Superior temporal gyrus (tissue), 1 donor: Measurements from ENCODE around the gene EXO5.
"Not testable (repeated sequence)": the region's sequence is repeated elsewhere in the genome, so short reads cannot be mapped to it uniquely, and the experiment has no call there.

Experiments
- DNase-seq: peaks from one replicate; pipeline ENCODE4 v3.0.0-alpha.2; 2016; ENCODE audit errors: extremely low spot score

The EXO5 gene

DNA sequence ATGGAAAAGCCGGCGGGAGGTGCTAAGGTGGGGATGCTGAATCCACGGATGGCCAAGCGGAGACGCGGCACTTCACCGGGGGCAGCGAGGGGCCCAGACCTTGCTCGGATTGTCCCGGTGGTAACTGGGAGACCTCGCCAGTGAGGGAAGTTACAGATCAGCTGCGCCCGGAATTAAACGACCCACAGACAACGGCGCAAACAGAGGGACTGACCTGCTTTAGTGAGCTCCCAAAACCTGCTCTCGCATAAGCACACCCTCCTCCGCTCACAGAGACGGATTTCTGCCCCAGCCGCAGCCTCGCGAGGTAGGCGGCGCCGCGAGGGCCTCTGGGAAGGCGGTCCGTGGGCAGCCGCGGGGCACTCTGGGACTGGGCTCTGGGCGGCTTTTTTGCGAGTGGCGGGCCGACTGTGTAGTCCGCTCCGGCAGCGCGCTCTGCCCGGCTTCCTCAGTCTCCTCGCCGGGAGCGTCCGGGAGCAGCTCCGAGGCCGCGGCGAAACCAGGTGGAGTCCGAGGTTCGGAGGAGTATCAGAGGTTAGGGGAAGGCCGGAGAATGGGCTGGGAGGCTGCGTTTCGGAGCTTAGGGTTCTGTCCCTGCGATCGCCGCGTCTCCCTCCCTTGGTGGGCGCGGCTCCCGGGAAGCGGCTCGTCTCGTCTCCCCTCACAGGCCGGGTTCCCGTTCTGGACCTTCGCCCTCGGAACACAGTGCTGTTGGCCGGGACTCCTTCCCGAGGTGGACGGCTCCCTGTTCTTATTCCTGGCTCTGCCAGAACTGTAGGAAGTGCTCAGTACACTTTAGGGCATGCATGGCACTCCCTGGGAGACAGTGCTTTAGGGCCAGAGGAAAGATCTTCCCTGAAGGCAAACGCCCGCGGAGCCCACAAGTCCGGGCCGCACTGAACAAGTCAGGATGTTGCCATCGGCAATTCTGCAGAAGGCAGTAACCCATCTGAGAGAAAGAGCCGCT, at the start of gene EXO5:
TSS of gene EXO5 (plus strand) at position 393 of the 967 bp plus-strand sequence. CDS start 5,778 bp downstream, outside the sequence.
- DNase-seq: peak; percentile 73

GRCh38 chr1:40462956-40463590, 45.5 kb upstream of the EXO5 start:
- DNase-seq: no peak

DNA sequence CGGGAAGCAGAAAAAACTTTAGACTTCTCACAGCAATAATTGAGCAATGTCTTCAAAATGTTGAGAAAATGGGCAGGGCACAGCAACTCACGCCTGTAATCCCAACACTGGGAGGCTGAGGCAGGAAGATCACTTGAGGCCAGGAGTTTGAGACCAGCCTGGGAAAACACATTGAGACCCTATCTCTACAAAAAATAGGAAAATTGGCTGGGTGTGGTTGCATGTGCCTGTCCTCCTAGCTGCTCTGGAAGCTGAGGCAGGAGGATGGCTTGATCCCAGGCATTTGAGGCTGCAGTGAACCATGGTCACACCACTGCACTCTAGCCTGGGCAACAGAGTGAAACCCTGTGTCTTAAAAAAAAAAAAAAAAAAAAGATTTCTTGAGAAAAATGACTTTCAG, 39.2 kb upstream of the EXO5 start:
- no peak for DNase-seq

GRCh38 chr1:40475268-40475667, 33.3 kb upstream of the EXO5 start:
- DNase-seq: no peak

GRCh38 chr1:40476924-40477677, 31.5 kb upstream of the EXO5 start, which contains the start of gene ZFP69:
ZFP69 (plus strand) TSS chr1:40477290; CDS start chr1:40479362, 2,072 bp downstream.
- DNase-seq: peak; percentile 21

- DNase-seq: peak; percentile 17
Observed at GRCh38 chr1:40477678-40478053, 30.9 kb upstream of the EXO5 start.

DNA sequence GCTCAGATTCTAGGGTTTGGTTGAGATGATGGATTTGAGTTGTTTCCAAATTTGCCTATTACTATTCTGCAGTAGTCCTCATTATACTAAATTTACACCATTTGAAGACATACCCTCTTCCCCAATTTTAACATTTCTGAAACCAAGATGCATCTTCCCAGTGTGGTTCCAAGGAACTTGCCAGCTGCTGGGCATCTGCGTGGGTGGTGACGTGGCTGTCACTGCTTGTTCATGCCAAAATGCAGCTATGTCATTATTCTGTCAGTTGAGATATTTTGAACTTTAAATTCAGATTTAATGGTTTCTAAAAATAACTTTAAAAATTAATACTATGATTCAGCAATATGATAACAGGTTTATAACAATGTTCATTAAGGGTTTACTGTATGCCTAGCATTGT, 30.3 kb upstream of the EXO5 start:
- peak; percentile 10 for DNase-seq

- DNase-seq: no peak
Observed at GRCh38 chr1:40479156-40479555, 29.4 kb upstream of the EXO5 start.

DNA sequence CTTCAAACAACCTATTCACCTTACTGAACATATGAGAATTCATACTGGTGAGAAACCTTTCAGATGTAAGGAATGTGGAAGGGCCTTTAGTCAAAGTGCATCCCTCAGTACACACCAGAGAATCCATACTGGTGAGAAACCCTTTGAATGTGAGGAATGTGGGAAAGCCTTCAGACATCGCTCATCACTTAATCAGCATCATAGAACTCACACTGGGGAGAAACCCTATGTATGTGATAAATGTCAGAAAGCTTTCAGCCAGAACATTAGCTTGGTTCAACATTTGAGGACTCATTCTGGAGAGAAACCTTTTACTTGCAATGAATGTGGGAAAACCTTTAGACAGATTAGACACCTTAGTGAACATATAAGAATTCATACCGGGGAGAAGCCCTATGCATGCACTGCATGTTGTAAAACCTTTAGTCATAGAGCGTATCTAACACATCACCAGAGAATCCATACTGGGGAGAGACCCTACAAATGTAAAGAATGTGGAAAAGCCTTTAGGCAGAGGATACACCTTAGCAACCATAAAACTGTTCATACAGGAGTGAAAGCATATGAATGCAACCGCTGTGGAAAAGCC, 13.2 kb upstream of the EXO5 start:
- no peak for DNase-seq

GRCh38 chr1:40502651-40503050, 5.9 kb upstream of the EXO5 start:
- DNase-seq: not testable (repeated sequence)

- DNase-seq: peak; percentile 7
Observed at GRCh38 chr1:40507973-40508372, 594 bp upstream of the EXO5 start.

DNA sequence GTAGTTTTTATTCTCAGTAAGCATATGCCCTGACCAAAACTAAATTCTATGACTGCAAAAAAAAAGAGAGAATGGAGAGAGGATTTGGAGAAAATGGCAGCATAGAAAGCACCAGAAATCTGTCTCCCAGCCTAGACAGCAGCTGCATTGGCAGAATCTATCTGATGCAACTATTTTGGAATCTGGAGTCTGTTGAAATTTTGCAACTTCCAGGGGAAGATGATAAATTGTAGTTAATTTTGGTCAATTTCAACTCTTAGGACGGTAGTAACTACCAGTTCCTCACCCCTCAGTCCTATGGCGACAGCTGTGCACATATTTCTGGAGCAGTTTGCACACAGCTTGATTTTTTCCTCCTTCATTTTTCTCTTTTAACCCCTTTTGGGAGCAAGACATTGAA, 10.9 kb downstream of the EXO5 start:
- DNase-seq: no peak

DNA sequence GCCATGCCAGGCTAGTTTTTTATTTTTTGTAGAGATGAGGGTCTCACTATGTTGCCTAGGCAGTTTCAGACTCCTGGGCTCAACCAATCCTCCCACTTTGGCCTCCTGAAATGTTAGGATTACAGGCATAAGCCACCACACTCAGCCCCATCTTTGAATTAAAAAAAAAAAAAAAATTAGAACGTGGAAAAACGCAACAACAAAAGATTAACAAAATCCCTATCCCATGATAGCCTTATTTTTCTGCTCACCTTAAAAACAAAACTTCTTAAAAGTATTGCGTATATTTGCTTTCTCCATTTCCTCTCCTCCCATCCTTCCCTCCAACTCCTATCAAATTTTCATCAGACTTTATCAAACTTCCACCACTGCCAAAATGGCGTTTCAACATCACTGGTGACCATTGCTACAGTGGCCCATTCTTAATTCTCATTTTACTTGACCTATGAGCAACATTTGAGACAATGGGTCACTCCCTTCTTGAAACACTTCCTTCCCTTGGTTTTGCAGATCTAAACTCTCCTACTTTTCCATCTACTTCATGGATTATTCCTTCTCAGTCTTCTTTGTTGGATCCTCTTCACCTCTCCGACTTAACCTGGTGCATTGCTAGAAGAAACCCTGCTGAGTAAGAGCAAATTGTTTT, 22.3 kb downstream of the EXO5 start:
- DNase-seq: no peak

DNA sequence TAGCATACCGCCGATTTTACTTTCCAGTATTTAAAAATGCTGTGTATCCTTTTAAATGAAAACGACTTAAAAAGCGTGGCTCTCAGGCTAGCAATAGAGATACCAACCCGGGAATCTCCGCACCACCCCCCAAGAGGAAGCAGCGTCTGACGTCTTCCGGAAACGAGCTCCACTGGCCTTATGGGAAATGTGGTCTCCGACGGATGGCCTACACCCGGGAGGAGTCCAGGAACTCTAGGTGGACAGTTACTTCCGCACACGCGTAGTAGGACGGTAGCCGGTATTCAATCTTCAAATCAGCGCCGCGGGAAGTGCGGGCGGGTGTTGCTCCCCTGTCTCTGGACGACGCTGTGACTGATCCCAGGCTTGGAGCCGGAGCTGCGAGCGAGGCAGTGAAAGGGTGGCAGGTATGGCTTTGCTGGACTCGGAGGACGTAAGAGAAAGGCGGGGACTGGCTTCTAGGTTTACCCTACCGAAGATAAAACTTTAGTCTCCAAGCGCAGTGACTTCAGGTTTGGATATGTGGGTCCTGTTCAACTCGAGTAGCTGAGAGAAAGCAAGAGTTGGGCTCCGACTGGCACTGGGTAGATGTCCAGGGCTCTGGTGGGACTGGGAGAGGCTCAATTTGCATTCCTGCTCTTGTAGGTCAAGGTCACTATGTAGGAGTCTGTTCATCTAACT, 23.0 kb downstream of the EXO5 start, which contains the start of gene ZNF684:
TSS of gene ZNF684 (plus strand) at position 257 of the 681 bp plus-strand sequence. CDS start 1,530 bp downstream, outside the sequence.
- peak; percentile 98 for DNase-seq

- no peak for DNase-seq
Observed at GRCh38 chr1:40532062-40532389, 23.5 kb downstream of the EXO5 start.

DNA sequence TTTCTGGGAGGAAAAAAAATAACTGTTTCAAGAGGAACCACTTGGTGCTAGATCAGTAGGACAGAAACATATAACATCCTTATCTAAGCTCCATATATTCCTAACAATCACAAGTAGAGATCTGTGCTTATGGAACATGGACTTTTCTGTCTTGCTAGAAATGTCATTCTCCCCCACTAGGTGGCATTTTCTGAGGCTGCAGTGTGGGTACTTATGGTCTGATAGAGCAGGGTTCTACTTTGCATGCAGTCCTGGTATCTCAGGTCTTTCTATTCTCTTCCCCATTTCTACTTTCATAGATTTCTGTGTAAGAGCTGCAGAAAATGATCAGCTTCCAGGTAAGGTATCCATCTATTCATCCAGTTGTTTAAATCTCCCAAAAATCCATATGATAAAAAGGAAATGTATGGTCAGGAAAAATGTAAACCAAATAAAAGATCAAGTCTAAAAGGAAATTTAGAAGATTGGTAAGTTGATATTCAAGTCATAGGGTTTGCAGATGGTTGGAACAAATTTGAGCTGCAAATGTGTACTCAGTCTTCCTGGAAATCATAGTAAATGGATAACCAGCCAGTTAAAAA, 24.4 kb downstream of the EXO5 start:
- DNase-seq: peak; percentile 79

DNA sequence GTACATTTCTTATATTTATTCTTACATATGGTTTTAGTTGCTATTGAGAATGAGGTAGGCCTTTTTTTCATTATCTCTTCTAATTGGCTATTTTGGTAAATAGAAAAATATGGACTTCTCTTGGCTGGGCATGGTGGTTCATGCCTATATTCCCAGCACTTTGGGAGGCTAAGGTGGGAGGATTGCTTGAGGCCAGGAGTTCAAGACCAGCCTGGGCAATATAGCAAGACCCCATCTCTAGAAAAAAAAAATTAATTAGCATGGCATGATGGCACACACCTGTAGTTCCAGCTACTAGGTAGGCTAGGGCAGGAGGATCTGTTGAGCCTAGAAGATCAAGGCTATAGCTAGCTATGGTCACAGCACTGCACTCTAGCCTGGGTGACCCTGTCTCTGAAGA, 26.0 kb downstream of the EXO5 start:
- DNase-seq: no peak

- no peak for DNase-seq
Observed at GRCh38 chr1:40535732-40536131, 27.2 kb downstream of the EXO5 start.

GRCh38 chr1:40539338-40539737, 30.8 kb downstream of the EXO5 start:
- DNase-seq: no peak

- DNase-seq: no peak
Observed at GRCh38 chr1:40546957-40547356, 38.4 kb downstream of the EXO5 start.
